H9 (cell line): ENCODE results near the gene CRYZ. TPM values are rescaled to one million over a fixed set of nuclear protein-coding genes. Genes with fewer than 3 reads are reported as not detected.

Source experiments
- DNase-seq: peaks from one replicate; pipeline ENCODE4 v3.0.0-alpha.2; 2017
- H2AFZ ChIP-seq: one replicate; pipeline ENCODE4 v1.6.1; 2013; ENCODE audit warnings: mild to moderate bottlenecking, low read length, control low read depth, moderate library complexity
- H2AK5ac ChIP-seq: 2 replicates; pipeline ENCODE4 v1.6.1; 2013; ENCODE audit warnings: low read length, control low read depth, mixed read lengths; ENCODE audit not compliant: insufficient read length
- H2BK120ac ChIP-seq: one replicate; pipeline ENCODE4 v1.6.1; 2013; ENCODE audit warnings: low read depth, mild to moderate bottlenecking, low read length, control low read depth, inconsistent platforms; ENCODE audit not compliant: poor library complexity, severe bottlenecking
- H2BK12ac ChIP-seq: 2 replicates; pipeline ENCODE4 v1.6.1; 2013; ENCODE audit warnings: low read length, control low read depth, mixed read lengths, low read depth; ENCODE audit not compliant: insufficient read length
- H2BK15ac ChIP-seq: 2 replicates; pipeline ENCODE4 v1.6.1; 2013; ENCODE audit warnings: low read depth, low read length, control low read depth
- H2BK20ac ChIP-seq: one replicate; pipeline ENCODE4 v1.6.1; 2013; ENCODE audit warnings: low read depth, mild to moderate bottlenecking, low read length, control low read depth, inconsistent platforms; ENCODE audit not compliant: poor library complexity, severe bottlenecking
- H2BK5ac ChIP-seq: 2 replicates; pipeline ENCODE4 v1.6.1; 2013; ENCODE audit warnings: low read length, control low read depth, mixed read lengths; ENCODE audit not compliant: insufficient read length
- H3K14ac ChIP-seq: 2 replicates; pipeline ENCODE4 v1.6.1; 2013; ENCODE audit warnings: low read length, control low read depth; ENCODE audit not compliant: insufficient read depth
- H3K18ac ChIP-seq: 2 replicates; pipeline ENCODE4 v1.6.1; 2013; ENCODE audit warnings: low read depth, mild to moderate bottlenecking, mixed read lengths, low read length, control low read depth; ENCODE audit not compliant: insufficient read length
- H3K23ac ChIP-seq: 2 replicates; pipeline ENCODE4 v1.6.1; 2013; ENCODE audit warnings: low read length, control low read depth, mixed read lengths, low read depth; ENCODE audit not compliant: insufficient read length
- H3K23me2 ChIP-seq: 2 replicates; pipeline ENCODE4 v1.6.1; 2013; ENCODE audit warnings: low read depth, mild to moderate bottlenecking, mixed read lengths, low read length, control low read depth; ENCODE audit not compliant: insufficient read length, poor library complexity, severe bottlenecking
- H3K27ac ChIP-seq: 2 replicates; pipeline ENCODE4 v1.5.1; 2013; ENCODE audit warnings: low read length, control low read depth, mixed read lengths, low read depth; ENCODE audit not compliant: insufficient read length
- H3K27me3 ChIP-seq: 2 replicates; pipeline ENCODE4 v1.6.1; 2013; ENCODE audit warnings: low read length, control low read depth, inconsistent platforms; ENCODE audit not compliant: insufficient read depth
- H3K4ac ChIP-seq: 2 replicates; pipeline ENCODE4 v1.6.1; 2013; ENCODE audit warnings: low read depth, mild to moderate bottlenecking, control low read depth, inconsistent platforms, low read length, moderate library complexity
- H3K4me1 ChIP-seq: 2 replicates; pipeline ENCODE4 v1.6.1; 2013; ENCODE audit warnings: low read length, control low read depth, inconsistent platforms; ENCODE audit not compliant: insufficient read depth
- H3K4me2 ChIP-seq: 2 replicates; pipeline ENCODE4 v1.6.1; 2013; ENCODE audit warnings: low read length, control low read depth, mixed read lengths; ENCODE audit not compliant: insufficient read length, insufficient read depth
- H3K56ac ChIP-seq: 2 replicates; pipeline ENCODE4 v1.6.1; 2013; ENCODE audit warnings: low read depth, mild to moderate bottlenecking, mixed read lengths, low read length, control low read depth; ENCODE audit not compliant: insufficient read length
- H3K79me1 ChIP-seq: 2 replicates; pipeline ENCODE4 v1.6.1; 2013; ENCODE audit warnings: low read depth, mild to moderate bottlenecking, moderate library complexity, low read length, control low read depth, inconsistent platforms; ENCODE audit not compliant: insufficient read depth, poor library complexity, severe bottlenecking
- H3K79me2 ChIP-seq: 2 replicates; pipeline ENCODE4 v1.6.1; 2013; ENCODE audit warnings: low read length, control low read depth, inconsistent platforms; ENCODE audit not compliant: insufficient read depth
- H3K9ac ChIP-seq: 2 replicates; pipeline ENCODE4 v1.6.1; 2013; ENCODE audit warnings: low read length, control low read depth, mixed read lengths; ENCODE audit not compliant: insufficient read length; ENCODE audit errors: extremely low read depth
- H3K9me3 ChIP-seq: one replicate; pipeline ENCODE4 v1.6.1; 2013; ENCODE audit warnings: low read depth, low read length, inconsistent platforms; ENCODE audit not compliant: control insufficient read depth
- H3T11ph ChIP-seq: one replicate; pipeline ENCODE4 v1.6.1; 2013; ENCODE audit warnings: mild to moderate bottlenecking, low read length, control low read depth, inconsistent platforms
- H4K20me1 ChIP-seq: one replicate; pipeline ENCODE4 v1.6.1; 2013; ENCODE audit not compliant: control insufficient read depth, insufficient read length, insufficient read depth
- H4K5ac ChIP-seq: 2 replicates; pipeline ENCODE4 v1.6.1; 2013; ENCODE audit warnings: low read depth, mild to moderate bottlenecking, mixed read lengths, low read length, control low read depth; ENCODE audit not compliant: insufficient read length
- H4K8ac ChIP-seq: replicated peaks from 2 replicates; pipeline ENCODE4 v1.6.1; 2013; ENCODE audit warnings: low read length, control low read depth, mixed read lengths, low read depth; ENCODE audit not compliant: insufficient read length
- H4K91ac ChIP-seq: 2 replicates; pipeline ENCODE4 v1.6.1; 2013; ENCODE audit warnings: low read depth, mild to moderate bottlenecking, moderate library complexity, mixed read lengths, low read length, control low read depth; ENCODE audit not compliant: insufficient read length
- H3K27ac Mint-ChIP-seq, 3 experiments: 2 replicates in 2 of 3; 3 replicates in 1 of 3; pipeline ENCODE4 v1.8.0; 2020 to 2021; ENCODE audit warnings: mixed read lengths in 3 of 3, mild to moderate bottlenecking in 1 of 3, moderate library complexity in 1 of 3
- H3K27me3 Mint-ChIP-seq: 2 replicates; pipeline ENCODE4 v1.8.0; 2021; ENCODE audit warnings: low read depth, mild to moderate bottlenecking, moderate library complexity, mixed read lengths
- H3K36me3 Mint-ChIP-seq, 3 experiments: 2 replicates in 2 of 3; 3 replicates in 1 of 3; pipeline ENCODE4 v1.8.0; 2020 to 2021; ENCODE audit warnings: low read depth in 3 of 3, mixed read lengths in 3 of 3; ENCODE audit not compliant: insufficient read depth in 1 of 3
- H3K4me1 Mint-ChIP-seq, 2 experiments: 2 replicates each; pipeline ENCODE4 v1.8.0; 2020; ENCODE audit warnings: mixed read lengths in 2 of 2
- H3K4me3 Mint-ChIP-seq, 2 experiments: 2 replicates in 1 of 2; 3 replicates in 1 of 2; pipeline ENCODE4 v1.8.0; 2020 to 2021; ENCODE audit warnings: mild to moderate bottlenecking in 2 of 2, mixed read lengths in 2 of 2, moderate library complexity in 1 of 2
- H3K9me3 Mint-ChIP-seq, 2 experiments: 2 replicates in 1 of 2; 3 replicates in 1 of 2; pipeline ENCODE4 v1.8.0; 2020; ENCODE audit warnings: mild to moderate bottlenecking in 2 of 2, mixed read lengths in 2 of 2, moderate library complexity in 1 of 2
- WGBS: extraction: QIAGEN DNeasy Blood & Tissue Kit; methylation state at CpG from one replicate; pipeline ENCODE4 v1.1.7; 2013; ENCODE audit warnings: missing lambda C conversion rate, low lambda C conversion rate, mixed read lengths; ENCODE audit not compliant: insufficient read length; ENCODE audit errors: extremely low coverage; 5-methylcytosine and 5-hydroxymethylcytosine counted together
- total RNA-seq: library from RNA; stranded (reverse); gene quantifications from 2 replicates; pipeline ENCODE4 v1.2.1, GENCODE V29; 2021
- TF ChIP-seq, protein P1 (sequence below): fragments of 200-600 bp; sonication (generic); conservative IDR thresholded peaks from 3 replicates; pipeline ENCODE4 v1.8.0; 2021; ENCODE audit warnings: antibody characterized with exemption, mild to moderate bottlenecking

CRYZ gene
- total RNA-seq, 1 experiment from 2014 or later, result 14.0 TPM

DNA sequence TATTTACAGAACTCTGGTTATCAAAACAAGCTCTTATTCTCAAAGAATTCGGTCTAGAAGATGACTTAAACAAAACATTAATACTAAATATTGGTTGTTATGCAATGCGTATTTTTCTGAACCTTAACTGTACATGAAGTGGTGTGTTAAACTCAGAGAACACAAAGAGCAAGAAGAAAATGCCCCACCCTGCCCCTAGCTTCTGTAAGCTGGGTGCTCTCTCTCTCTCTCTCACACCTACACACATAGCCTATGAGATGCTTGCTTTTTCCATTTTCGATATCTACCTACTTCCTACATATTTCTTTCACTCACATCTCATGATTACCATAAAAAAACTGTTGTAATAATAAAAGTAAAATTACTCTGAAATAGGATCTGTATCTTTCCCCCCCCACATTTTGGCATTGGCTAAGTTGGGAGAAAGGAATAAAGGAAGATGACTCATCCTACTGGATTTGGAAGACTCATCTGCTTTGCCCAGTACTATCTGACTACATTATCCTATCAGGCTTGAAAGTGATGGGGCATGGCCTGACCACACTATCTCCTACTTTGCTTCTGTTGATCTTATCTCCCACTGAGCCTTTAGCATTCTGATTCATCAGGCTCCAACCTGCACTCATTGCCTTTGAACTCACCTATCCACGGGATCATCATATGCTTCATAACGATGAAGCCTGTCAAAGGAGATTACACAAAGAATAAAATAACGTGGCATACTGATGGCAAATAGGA lies 2.9 kb downstream of the CRYZ start:
- Histone ChIP-seq H3K18ac (no peak overlapping the region), H3T11ph (no peak overlapping the region), H2BK120ac (no peak overlapping the region), H2AFZ (no peak overlapping the region), H3K4me2 (no peak overlapping the region), H3K56ac (no peak overlapping the region), H4K91ac (no peak overlapping the region), H2BK20ac (no peak overlapping the region), H3K14ac (no peak overlapping the region), H2BK15ac (no peak overlapping the region), H4K20me1 (no peaks in the 10 kb centered on the region), H3K4me1 (no peaks in the 10 kb centered on the region; the same call in 1 of the 2 replicates), H3K9me3 (peaks cover 5% of the 10 kb centered on the region), H3K9ac (no peak overlapping the region), H3K23ac (no peak overlapping the region), H3K79me1 (no peaks in the 10 kb centered on the region), H3K4ac (no peak overlapping the region), H2BK12ac (no peak overlapping the region), H3K23me2 (no peaks in the 10 kb centered on the region), H3K27me3 (no peaks in the 10 kb centered on the region), H3K27ac (no peak overlapping the region), H4K8ac (no peak overlapping the region), H2BK5ac (no peak overlapping the region), H4K5ac (no peak overlapping the region), H2AK5ac (no peak overlapping the region), H3K79me2 (no peaks in the 10 kb centered on the region)
- H3K4me1 Mint-ChIP-seq, result peaks cover 9 to 28% of the 10 kb centered on the region in 2 experiments
- H3K27me3 Mint-ChIP-seq, result no peaks in the 10 kb centered on the region; the same call in 1 of the 2 replicates
- peaks cover 15 to 54% (median 29%) of the 10 kb centered on the region in 3 experiments for H3K36me3 Mint-ChIP-seq
- 100% methylated on average over 1 of the region's 6 CpGs for WGBS
- H3K4me3 Mint-ChIP-seq, result no peak overlapping the region
- no peak overlapping the region for H3K27ac Mint-ChIP-seq
- peaks cover 19 to 40% of the 10 kb centered on the region in 2 experiments for H3K9me3 Mint-ChIP-seq
- TF ChIP-seq, protein P1, sequence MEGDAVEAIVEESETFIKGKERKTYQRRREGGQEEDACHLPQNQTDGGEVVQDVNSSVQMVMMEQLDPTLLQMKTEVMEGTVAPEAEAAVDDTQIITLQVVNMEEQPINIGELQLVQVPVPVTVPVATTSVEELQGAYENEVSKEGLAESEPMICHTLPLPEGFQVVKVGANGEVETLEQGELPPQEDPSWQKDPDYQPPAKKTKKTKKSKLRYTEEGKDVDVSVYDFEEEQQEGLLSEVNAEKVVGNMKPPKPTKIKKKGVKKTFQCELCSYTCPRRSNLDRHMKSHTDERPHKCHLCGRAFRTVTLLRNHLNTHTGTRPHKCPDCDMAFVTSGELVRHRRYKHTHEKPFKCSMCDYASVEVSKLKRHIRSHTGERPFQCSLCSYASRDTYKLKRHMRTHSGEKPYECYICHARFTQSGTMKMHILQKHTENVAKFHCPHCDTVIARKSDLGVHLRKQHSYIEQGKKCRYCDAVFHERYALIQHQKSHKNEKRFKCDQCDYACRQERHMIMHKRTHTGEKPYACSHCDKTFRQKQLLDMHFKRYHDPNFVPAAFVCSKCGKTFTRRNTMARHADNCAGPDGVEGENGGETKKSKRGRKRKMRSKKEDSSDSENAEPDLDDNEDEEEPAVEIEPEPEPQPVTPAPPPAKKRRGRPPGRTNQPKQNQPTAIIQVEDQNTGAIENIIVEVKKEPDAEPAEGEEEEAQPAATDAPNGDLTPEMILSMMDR, result no peak
- DNase-seq, result no peak
